H1 (cell line): ENCODE results near the gene GPC3. TPM values are rescaled to one million over a fixed set of nuclear protein-coding genes. Genes with fewer than 3 reads are reported as not detected.

ENCODE experiments used
- CTCF ChIA-PET: fragments of 300-600 bp; sonication (Branson Sonifier 250); formaldehyde crosslinking; loops from one replicate; lab custom pipeline; 2021; ENCODE audit not compliant: partially characterized antibody; lab: Charles Lee
- POLR2A ChIA-PET: fragments of 300-600 bp; sonication (Branson Sonifier 250); formaldehyde crosslinking; loops from one replicate; lab custom pipeline; 2021; ENCODE audit warnings: inconsistent platforms; ENCODE audit not compliant: partially characterized antibody; lab: Charles Lee
- DNase-seq, 2 experiments: peaks; one replicate each; pipeline versions ENCODE4 v3.0.0 to v3.0.0-alpha.2; 2010 to 2022; ENCODE audit warnings: low spot score in 2 of 2, low read depth in 1 of 2, mixed read lengths in 1 of 2
- FAIRE-seq: peaks from 2 replicates; lab custom pipeline; 2011; peaks lifted over from hg19 to GRCh38; lab: Jason Lieb, UNC
- H2AFZ ChIP-seq: 2 replicates; pipeline ENCODE4 v1.8.1; 2012; ENCODE audit warnings: low read length, inconsistent platforms
- H2AK5ac ChIP-seq: 2 replicates; pipeline ENCODE4 v1.6.1; 2013; ENCODE audit warnings: low read depth, low read length
- H2BK120ac ChIP-seq: replicated peaks from 2 replicates; pipeline ENCODE3; 2013; ENCODE audit warnings: low read depth, low read length, inconsistent platforms
- H2BK12ac ChIP-seq: 2 replicates; pipeline ENCODE4 v1.6.1; 2013; ENCODE audit warnings: low read depth, low read length
- H2BK15ac ChIP-seq: 2 replicates; pipeline ENCODE4 v1.6.1; 2013; ENCODE audit warnings: low read length
- H2BK20ac ChIP-seq: 2 replicates; pipeline ENCODE4 v1.6.1; 2013; ENCODE audit warnings: low read length
- H2BK5ac ChIP-seq: 2 replicates; pipeline ENCODE4 v1.6.1; 2013; ENCODE audit warnings: low read depth, low read length
- H3K14ac ChIP-seq: 2 replicates; pipeline ENCODE4 v1.6.1; 2013; ENCODE audit warnings: inconsistent platforms; ENCODE audit not compliant: insufficient read length
- H3K18ac ChIP-seq: 2 replicates; pipeline ENCODE4 v1.6.1; 2013; ENCODE audit warnings: low read length; ENCODE audit errors: extremely low read depth
- H3K23ac ChIP-seq: 2 replicates; pipeline ENCODE4 v1.6.1; 2013; ENCODE audit warnings: inconsistent platforms; ENCODE audit not compliant: insufficient read length
- H3K23me2 ChIP-seq: 2 replicates; pipeline ENCODE4 v1.6.1; 2013; ENCODE audit warnings: low read depth, low read length
- H3K27ac ChIP-seq: 2 replicates; pipeline ENCODE4 v1.6.1; 2011; ENCODE audit warnings: low read depth, low read length, inconsistent platforms
- H3K27me3 ChIP-seq, 4 experiments: replicated peaks in 1 of 4; 1 replicate in 1 of 4; 2 replicates in 3 of 4; pipeline versions ENCODE4 v1.6.1 to v1.8.1; 2011 to 2013; ENCODE audit warnings: low read length in 3 of 4, mild to moderate bottlenecking in 3 of 4, inconsistent platforms in 2 of 4, mixed read lengths in 2 of 4, moderate library complexity in 1 of 4; ENCODE audit not compliant: control insufficient read depth in 3 of 4, insufficient read depth in 3 of 4; ENCODE audit errors: extremely low read depth in 1 of 4
- H3K36me3 ChIP-seq, 4 experiments: 2 replicates each; pipeline versions ENCODE4 v1.6.1 to v1.8.1; 2011 to 2013; ENCODE audit warnings: mild to moderate bottlenecking in 4 of 4, low read length in 3 of 4, moderate library complexity in 2 of 4, control low read depth in 1 of 4, inconsistent platforms in 1 of 4; ENCODE audit not compliant: insufficient read depth in 4 of 4, control insufficient read depth in 2 of 4
- H3K4ac ChIP-seq: replicated peaks from 2 replicates; pipeline ENCODE3; 2013; ENCODE audit warnings: low read length, low read depth, mixed read lengths, inconsistent platforms; ENCODE audit not compliant: insufficient read length
- H3K4me1 ChIP-seq, 4 experiments: replicated peaks in 1 of 4; 1 replicate in 1 of 4; 2 replicates in 3 of 4; pipeline versions ENCODE4 v1.6.1 to v1.8.1; 2011 to 2013; ENCODE audit warnings: low read length in 3 of 4, inconsistent platforms in 2 of 4, mixed read lengths in 1 of 4; ENCODE audit not compliant: insufficient read depth in 4 of 4, control insufficient read depth in 3 of 4
- H3K4me2 ChIP-seq, 2 experiments: 2 replicates each; pipeline versions ENCODE4 v1.6.1 to v1.8.1; 2011 to 2013; ENCODE audit warnings: low read depth in 2 of 2, low read length in 2 of 2, control low read depth in 1 of 2, inconsistent platforms in 1 of 2, mild to moderate bottlenecking in 1 of 2; ENCODE audit not compliant: insufficient read depth in 1 of 2
- H3K4me3 ChIP-seq, 4 experiments: fragments of 200-600, 300-600 bp in 1 of 4; sonication (generic), shearing (Covaris generic), sonication (Bioruptor Twin) in 1 of 4; 2 replicates each; pipeline versions ENCODE4 v1.5.1 to v1.8.1; 2011 to 2016; ENCODE audit warnings: low read length in 4 of 4, low read depth in 3 of 4, control low read depth in 2 of 4, inconsistent platforms in 2 of 4, mild to moderate bottlenecking in 2 of 4, mixed read lengths in 1 of 4, moderate library complexity in 1 of 4; ENCODE audit not compliant: insufficient read depth in 2 of 4; ENCODE audit errors: extremely low read depth in 1 of 4
- H3K56ac ChIP-seq: replicated peaks from 2 replicates; pipeline ENCODE3; 2013; ENCODE audit warnings: low read depth, mild to moderate bottlenecking, mixed read lengths, low read length, inconsistent platforms; ENCODE audit not compliant: insufficient read length
- H3K79me1 ChIP-seq: 2 replicates; pipeline ENCODE4 v1.6.1; 2013; ENCODE audit warnings: low read depth, low read length, control low read depth
- H3K79me2 ChIP-seq, 2 experiments: 2 replicates each; pipeline versions ENCODE4 v1.6.1 to v1.8.1; 2012 to 2013; ENCODE audit warnings: low read length in 2 of 2, mild to moderate bottlenecking in 2 of 2, inconsistent platforms in 1 of 2; ENCODE audit not compliant: insufficient read depth in 2 of 2, control insufficient read depth in 1 of 2
- H3K9ac ChIP-seq, 4 experiments: replicated peaks in 1 of 4; 1 replicate in 1 of 4; 2 replicates in 3 of 4; pipeline versions ENCODE4 v1.6.1 to v1.8.1; 2011 to 2013; ENCODE audit warnings: low read depth in 3 of 4, low read length in 3 of 4, control low read depth in 2 of 4, mild to moderate bottlenecking in 2 of 4, moderate library complexity in 2 of 4, inconsistent platforms in 1 of 4; ENCODE audit errors: extremely low read depth in 1 of 4
- H3K9me3 ChIP-seq, 2 experiments: 2 replicates each; pipeline versions ENCODE4 v1.6.1 to v1.8.1; 2012 to 2013; ENCODE audit warnings: mild to moderate bottlenecking in 2 of 2, moderate library complexity in 2 of 2, control low read depth in 1 of 2, inconsistent platforms in 1 of 2, low read depth in 1 of 2, low read length in 1 of 2, mixed read lengths in 1 of 2; ENCODE audit not compliant: insufficient read depth in 2 of 2
- H4K20me1 ChIP-seq, 2 experiments: replicated peaks in 1 of 2; 2 replicates each; pipeline versions ENCODE3 to v1.8.1; 2011 to 2013; ENCODE audit warnings: inconsistent platforms in 2 of 2, low read length in 2 of 2, mild to moderate bottlenecking in 1 of 2; ENCODE audit not compliant: insufficient read depth in 2 of 2, control insufficient read depth in 1 of 2
- H4K5ac ChIP-seq: 2 replicates; pipeline ENCODE4 v1.6.1; 2013; ENCODE audit warnings: low read length, low read depth, mixed read lengths, inconsistent platforms; ENCODE audit not compliant: insufficient read length
- H4K8ac ChIP-seq: 2 replicates; pipeline ENCODE4 v1.8.0; 2013; ENCODE audit warnings: mild to moderate bottlenecking, moderate library complexity, low read length, inconsistent platforms; ENCODE audit not compliant: insufficient read depth; ENCODE audit errors: extremely low read depth
- H4K91ac ChIP-seq: replicated peaks from 2 replicates; pipeline ENCODE3; 2013; ENCODE audit warnings: low read length, mixed read lengths, inconsistent platforms; ENCODE audit not compliant: insufficient read length
- BACH1 ChIP-seq: IDR thresholded peaks from 2 replicates; pipeline ENCODE4 v1.6.1; 2012; ENCODE audit warnings: low read length, improper control_type of control experiment
- BCL11A ChIP-seq, 2 experiments: IDR thresholded peaks; one replicate each; pipeline ENCODE4 v1.6.1; 2011; ENCODE audit warnings: low read depth in 2 of 2, low read length in 2 of 2, mild to moderate bottlenecking in 2 of 2
- CBX5 ChIP-seq: fragments of 300-800, 300-1000 bp; sonication (generic); IDR thresholded peaks from 2 replicates; pipeline ENCODE4 v1.7.1; 2016; ENCODE audit warnings: antibody characterized with exemption, low read length, low read depth
- CHD2 ChIP-seq: IDR thresholded peaks from 2 replicates; pipeline ENCODE4 v1.6.1; 2012; ENCODE audit warnings: low read length, improper control_type of control experiment
- EP300 ChIP-seq, 2 experiments: IDR thresholded peaks; 1 replicate in 1 of 2; 2 replicates in 1 of 2; pipeline ENCODE4 v1.6.1; 2011 to 2012; ENCODE audit warnings: low read depth in 2 of 2, low read length in 2 of 2, mild to moderate bottlenecking in 2 of 2, borderline replicate concordance in 1 of 2, inconsistent platforms in 1 of 2, moderate library complexity in 1 of 2
- HDAC6 ChIP-seq: IDR thresholded peaks from one replicate; pipeline ENCODE4 v1.7.1; 2012; ENCODE audit warnings: low read depth, mild to moderate bottlenecking, inconsistent platforms, low read length, moderate library complexity
- JUN ChIP-seq: IDR thresholded peaks from 2 replicates; pipeline ENCODE4 v1.6.1; 2011; ENCODE audit warnings: low read depth, mild to moderate bottlenecking, improper control_type of control experiment, low read length
- JUND ChIP-seq: IDR thresholded peaks from 2 replicates; pipeline ENCODE4 v1.6.1; 2011; ENCODE audit warnings: mild to moderate bottlenecking, improper control_type of control experiment, low read length
- PHF8 ChIP-seq: fragments of 200-600 bp; sonication (generic); conservative IDR thresholded peaks from 2 replicates; pipeline ENCODE4 v1.7.1; 2012; ENCODE audit warnings: low read depth, mild to moderate bottlenecking, inconsistent platforms, low read length, moderate library complexity
- RFX5 ChIP-seq: IDR thresholded peaks from 2 replicates; pipeline ENCODE4 v1.6.1; 2011; ENCODE audit warnings: low read depth, low read length, improper control_type of control experiment, borderline replicate concordance
- SIRT6 ChIP-seq: IDR thresholded peaks from one replicate; pipeline ENCODE4 v1.7.1; 2012; ENCODE audit warnings: low read length, inconsistent platforms
- SP2 ChIP-seq: IDR thresholded peaks from 2 replicates; pipeline ENCODE4 v1.6.1; 2012; ENCODE audit warnings: mild to moderate bottlenecking, low read length, inconsistent platforms
- TAF1 ChIP-seq: IDR thresholded peaks from 2 replicates; pipeline ENCODE4 v1.6.1; 2011; ENCODE audit warnings: mild to moderate bottlenecking, low read depth, low read length
- TBP ChIP-seq: IDR thresholded peaks from 2 replicates; pipeline ENCODE4 v1.6.1; 2011; ENCODE audit warnings: low read depth, low read length, improper control_type of control experiment
- ZNF274 ChIP-seq: IDR thresholded peaks from 2 replicates; pipeline ENCODE4 v1.7.0; 2012; ENCODE audit warnings: low read length, borderline replicate concordance; ENCODE audit errors: extremely low read depth
- WGBS, 2 experiments: shearing (Covaris generic) in 1 of 2; methylation state at CpG; one replicate each; pipeline versions ENCODE4 v1.1.6 to v1.1.7; 2013 to 2015; ENCODE audit warnings: low lambda C conversion rate in 2 of 2, mixed read lengths in 2 of 2, inconsistent platforms in 1 of 2, low coverage in 1 of 2, missing lambda C conversion rate in 1 of 2; ENCODE audit not compliant: insufficient replicate concordance in 2 of 2, insufficient coverage in 1 of 2, insufficient read length in 1 of 2; ENCODE audit errors: extremely low coverage in 1 of 2, missing lambda C conversion rate in 1 of 2; 5-methylcytosine and 5-hydroxymethylcytosine counted together
- polyA plus RNA-seq, 7 experiments: library from polyadenylated mRNA; depleted of rRNA in 3 of 7; stranded (reverse) in 5 of 7; unstranded in 2 of 7; fragments of >200 nt in 5 of 7; fragments of 200-250 nt in 2 of 7; gene quantifications; 1 replicate in 5 of 7; 2 replicates in 1 of 7; 4 replicates in 1 of 7; pipeline versions ENCODE4 v1.2.1 to v1.2.3, GENCODE V29; 2011 to 2013; ENCODE audit warnings: missing spikeins in 2 of 7, mixed read lengths in 2 of 7
- total RNA-seq: library from RNA; stranded (reverse); fragmentation: NEBNext Ultra II Directional; extraction: Animal tissue kit (Norgen Biotek cat#: 25700); gene quantifications from 2 replicates; pipeline ENCODE4 v1.2.1, GENCODE V29; 2021

GPC3 gene
- total and polyA plus RNA-seq, 2 of the 8 experiments (the other 6 are each of a cell fraction or from before 2014, with no cell fraction given): 64.8 to 71.9 TPM

GRCh38 chrX:133971586-133971985, 13.8 kb downstream of the GPC3 start:
- ChIA-PET POLR2A (interaction anchor here (1.1 to 1.6 kb wide), 2 partner anchors 11 to 14 kb away, joined by 3 to 5 read pairs; partner anchors contain the start of gene GPC3), CTCF (interaction anchor here (0.6 to 1.8 kb wide), 3 partner anchors 10 to 287 kb away, joined by 3 to 5 read pairs (median 3); no protein-coding TSS in a partner anchor)
- DNase-seq (no peak), FAIRE-seq (no peak)
- peaks cover 0 to 5% (median under 1%) of the 10 kb centered on the region in 4 experiments; a peak in 4 of 7 replicates for H3K4me1 ChIP-seq
- no peak overlapping the region for H4K91ac ChIP-seq
- no peak overlapping the region for H3K23ac ChIP-seq
- no peaks in the 10 kb centered on the region for H3K27me3 ChIP-seq
- no peak overlapping the region for H3K4me2 ChIP-seq
- no peak overlapping the region for H4K5ac ChIP-seq
- no peaks in the 10 kb centered on the region for H3K79me1 ChIP-seq
- 93% methylated on average over 2 of the region's 3 CpGs; no CpG with 5 or more reads in 1 of the 2 experiments for WGBS, 2 experiments
- no peak overlapping the region for H2AFZ ChIP-seq
- H2BK5ac ChIP-seq: no peak overlapping the region
- no peaks in the 10 kb centered on the region for H4K20me1 ChIP-seq
- no peak overlapping the region for H4K8ac ChIP-seq
- no peak overlapping the region for H2BK120ac ChIP-seq
- no peaks in the 10 kb centered on the region for H3K9me3 ChIP-seq
- no peak overlapping the region for H2BK20ac ChIP-seq
- H3K4me3 ChIP-seq: no peak overlapping the region
- H2BK12ac ChIP-seq: no peak overlapping the region
- no peak overlapping the region for H2BK15ac ChIP-seq
- no peak overlapping the region for H3K4ac ChIP-seq
- H3K79me2 ChIP-seq: no peaks in the 10 kb centered on the region
- H3K27ac ChIP-seq: no peak overlapping the region
- H3K14ac ChIP-seq: no peak overlapping the region
- no peak overlapping the region; the same call in 1 of the 2 replicates for H3K18ac ChIP-seq
- H3K36me3 ChIP-seq: no peaks in the 10 kb centered on the region
- no peak overlapping the region for H3K9ac ChIP-seq
- no peak overlapping the region for H2AK5ac ChIP-seq
- no peaks in the 10 kb centered on the region for H3K23me2 ChIP-seq
- no peak overlapping the region for H3K56ac ChIP-seq
- no peak for TF ChIP-seq PHF8
- TF ChIP-seq TAF1: no peak
- TF ChIP-seq RFX5: no peak
- TF ChIP-seq JUN: no peak
- TF ChIP-seq ZNF274: no peak
- TF ChIP-seq EP300 (IDR thresholded peaks at IDR 0.05; ENCODE audit: borderline replicate concordance in 1 of 2, low read depth in 2 of 2, low read length in 2 of 2): no peak
- TF ChIP-seq CHD2: no peak
- no peak for TF ChIP-seq BCL11A (IDR thresholded peaks at IDR 0.05; ENCODE audit: low read depth in 2 of 2, low read length in 2 of 2)
- no peak for TF ChIP-seq BACH1
- TF ChIP-seq TBP: no peak
- TF ChIP-seq JUND: no peak
- no peak for TF ChIP-seq HDAC6
- no peak for TF ChIP-seq CBX5
- TF ChIP-seq SIRT6: no peak
- TF ChIP-seq SP2: no peak
